Measurements from ENCODE around the gene MYZAP.

DNA sequence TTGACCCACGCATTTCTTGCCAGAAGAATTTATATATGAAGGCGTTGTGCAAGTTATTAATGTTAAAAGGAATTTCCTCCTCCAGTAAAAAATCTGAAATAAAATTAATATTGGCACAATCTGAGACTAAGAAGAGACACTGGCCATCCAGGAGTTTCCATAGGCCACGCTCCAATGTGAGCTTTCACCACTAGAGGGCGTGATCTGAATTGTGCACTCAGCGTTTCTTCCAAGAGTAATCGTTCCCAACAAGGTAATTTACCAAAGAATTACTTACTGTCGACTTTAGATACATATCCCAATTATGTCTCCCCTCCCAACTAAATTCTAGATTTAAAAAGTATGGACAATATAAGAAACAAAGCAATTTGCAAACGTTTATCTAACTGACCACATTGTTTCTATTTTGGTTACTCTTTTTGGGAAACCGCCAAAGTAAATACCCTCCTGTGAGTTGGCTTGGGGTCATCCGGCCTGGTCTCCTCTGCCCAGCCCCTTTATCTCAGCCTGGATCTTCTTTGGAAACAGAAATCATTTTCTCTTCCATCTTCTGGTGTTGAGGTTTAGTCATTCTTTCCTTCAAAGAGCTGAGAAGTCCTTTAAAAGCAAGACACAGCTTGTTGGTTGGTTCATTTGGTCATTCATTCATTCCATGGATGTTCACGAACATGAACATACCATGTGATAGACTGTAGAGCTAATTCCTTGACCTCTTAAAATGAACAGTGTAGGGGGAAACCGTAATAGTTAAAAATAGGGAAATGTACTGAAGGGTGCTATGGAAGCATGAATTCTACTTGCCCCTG is 141.0 kb downstream of the MYZAP start:
- TF ChIP-seq, protein P1, sequence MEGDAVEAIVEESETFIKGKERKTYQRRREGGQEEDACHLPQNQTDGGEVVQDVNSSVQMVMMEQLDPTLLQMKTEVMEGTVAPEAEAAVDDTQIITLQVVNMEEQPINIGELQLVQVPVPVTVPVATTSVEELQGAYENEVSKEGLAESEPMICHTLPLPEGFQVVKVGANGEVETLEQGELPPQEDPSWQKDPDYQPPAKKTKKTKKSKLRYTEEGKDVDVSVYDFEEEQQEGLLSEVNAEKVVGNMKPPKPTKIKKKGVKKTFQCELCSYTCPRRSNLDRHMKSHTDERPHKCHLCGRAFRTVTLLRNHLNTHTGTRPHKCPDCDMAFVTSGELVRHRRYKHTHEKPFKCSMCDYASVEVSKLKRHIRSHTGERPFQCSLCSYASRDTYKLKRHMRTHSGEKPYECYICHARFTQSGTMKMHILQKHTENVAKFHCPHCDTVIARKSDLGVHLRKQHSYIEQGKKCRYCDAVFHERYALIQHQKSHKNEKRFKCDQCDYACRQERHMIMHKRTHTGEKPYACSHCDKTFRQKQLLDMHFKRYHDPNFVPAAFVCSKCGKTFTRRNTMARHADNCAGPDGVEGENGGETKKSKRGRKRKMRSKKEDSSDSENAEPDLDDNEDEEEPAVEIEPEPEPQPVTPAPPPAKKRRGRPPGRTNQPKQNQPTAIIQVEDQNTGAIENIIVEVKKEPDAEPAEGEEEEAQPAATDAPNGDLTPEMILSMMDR (conservative IDR thresholded peaks at IDR 0.05; ENCODE audit: low read depth, low read length): peak; percentile 94
- TF ChIP-seq EZH2 (IDR thresholded peaks at IDR 0.05; ENCODE audit: borderline replicate concordance, low read depth, low read length, poor library complexity, severe bottlenecking): no peak
